Suprapubic skin (tissue), 4 donors: ENCODE results near the gene TSACC. TPM values are rescaled to one million over a fixed set of nuclear protein-coding genes. Genes with fewer than 3 reads are reported as not detected.

ENCODE experiments used
- DNase-seq, 2 donors: peaks; one replicate each; pipeline ENCODE4 v3.0.0-alpha.2; 2019; ENCODE audit warnings: low spot score in 2 of 2
- H3K27ac ChIP-seq: fragments of 200-600 bp; sonication (generic); one replicate; pipeline ENCODE4 v1.5.1; 2019
- H3K27me3 ChIP-seq: fragments of 200-600 bp; sonication (generic); one replicate; pipeline ENCODE4 v1.5.1; 2019
- H3K36me3 ChIP-seq: fragments of 200-600 bp; sonication (generic); one replicate; pipeline ENCODE4 v1.5.1; 2019
- H3K4me1 ChIP-seq: fragments of 200-600 bp; sonication (generic); one replicate; pipeline ENCODE4 v1.5.1; 2019
- H3K4me3 ChIP-seq: fragments of 200-600 bp; sonication (generic); one replicate; pipeline ENCODE4 v1.5.1; 2019; ENCODE audit warnings: mild to moderate bottlenecking
- H3K9me3 ChIP-seq: fragments of 200-600 bp; sonication (generic); one replicate; pipeline ENCODE4 v1.5.1; 2019
- CTCF ChIP-seq, 2 donors: fragments of 200-600 bp in 1 of 2; fragments of 450-650 bp in 1 of 2; sonication (generic) in 1 of 2; IDR thresholded peaks; one replicate each; pipeline ENCODE4 v1.5.1; 2016 to 2019; ENCODE audit warnings: antibody characterized with exemption in 2 of 2, mild to moderate bottlenecking in 1 of 2, moderate library complexity in 1 of 2
- EP300 ChIP-seq: sonication (generic); formaldehyde crosslinking; IDR thresholded peaks from one replicate; pipeline ENCODE4 v1.6.1; 2017; ENCODE audit warnings: antibody characterized with exemption
- POLR2A ChIP-seq, 2 donors: fragments of 450-650 bp; IDR thresholded peaks; one replicate each; pipeline ENCODE4 v1.6.1; 2017; ENCODE audit warnings: antibody characterized with exemption in 2 of 2, mild to moderate bottlenecking in 2 of 2, moderate library complexity in 2 of 2
- POLR2AphosphoS5 ChIP-seq, 3 donors: sonication (generic); formaldehyde crosslinking; IDR thresholded peaks; one replicate each; pipeline ENCODE4 v1.6.1; 2017; ENCODE audit warnings: antibody characterized with exemption in 3 of 3
- WGBS: methylation state at CpG from one replicate; pipeline ENCODE4 v1.1.5; 2018; 5-methylcytosine and 5-hydroxymethylcytosine counted together
- total RNA-seq, 4 donors: library from RNA; depleted of rRNA; stranded (reverse); fragments of >200 nt; gene quantifications; one replicate each; pipeline ENCODE4 v1.1.0, GENCODE V29; 2016

TSACC gene
- total RNA-seq, 4 donors from 2014 or later = not detected

- Histone ChIP-seq H3K27me3 (no peaks in the 10 kb centered on the region), H3K27ac (no peak within 1 kb of the TSS), H3K9me3 (no peaks in the 10 kb centered on the region), H3K4me3 (no peak within 1 kb of the TSS), H3K4me1 (peaks cover 29% of the 10 kb centered on the region), H3K36me3 (no peaks in the 10 kb centered on the region)
- DNase-seq = no peak
- WGBS = 86% methylated on average over 19 of the region's 19 CpGs
- TF ChIP-seq CTCF (IDR thresholded peaks at IDR 0.05) (no peak), POLR2AphosphoS5 (IDR thresholded peaks at IDR 0.05) (no peak), EP300 (no peak)
Measured at GRCh38 chr1:156298852-156299357, 39.4 kb upstream of the TSACC start, which contains the start of gene VHLL. TSS of gene VHLL (minus strand) at chr1:156299307. CDS start at chr1:156299189, 118 bp downstream.

- TF ChIP-seq POLR2AphosphoS5 (IDR thresholded peaks at IDR 0.05) = no peak
- no peak for TF ChIP-seq EP300
- no peak for TF ChIP-seq CTCF (IDR thresholded peaks at IDR 0.05)
- TF ChIP-seq POLR2A (IDR thresholded peaks at IDR 0.05) = no peak
- no peaks in the 10 kb centered on the region for H3K9me3 ChIP-seq
- no peak for DNase-seq
- H3K27me3 ChIP-seq = no peaks in the 10 kb centered on the region
- H3K27ac ChIP-seq = no peak overlapping the region
- no peak overlapping the region for H3K4me3 ChIP-seq
- peaks cover 17% of the 10 kb centered on the region for H3K4me1 ChIP-seq
- peaks cover 17% of the 10 kb centered on the region for H3K36me3 ChIP-seq
- WGBS = 71% methylated on average over 4 of the region's 4 CpGs
Measured at GRCh38 chr1:156303241-156303640, 35.1 kb upstream of the TSACC start.

GRCh38 chr1:156305215-156305614 is 33.1 kb upstream of the TSACC start:
- Histone ChIP-seq H3K4me3 (no peak overlapping the region), H3K27me3 (no peaks in the 10 kb centered on the region), H3K9me3 (no peaks in the 10 kb centered on the region), H3K4me1 (peaks cover 27% of the 10 kb centered on the region), H3K36me3 (peaks cover 36% of the 10 kb centered on the region), H3K27ac (peak overlapping the region; percentile 24)
- TF ChIP-seq EP300 (no peak), POLR2AphosphoS5 (IDR thresholded peaks at IDR 0.05) (no peak), CTCF (IDR thresholded peaks at IDR 0.05) (no peak), POLR2A (IDR thresholded peaks at IDR 0.05) (no peak)
- 61% methylated on average over 2 of the region's 2 CpGs for WGBS
- DNase-seq = no peak

GRCh38 chr1:156308078-156308477 is 30.2 kb upstream of the TSACC start:
- no peaks in the 10 kb centered on the region for H3K27me3 ChIP-seq
- peak overlapping the region; percentile 33 for H3K27ac ChIP-seq
- DNase-seq = no peak
- H3K4me1 ChIP-seq = peaks cover 26% of the 10 kb centered on the region
- peaks cover 63% of the 10 kb centered on the region for H3K36me3 ChIP-seq
- no peaks in the 10 kb centered on the region for H3K9me3 ChIP-seq
- H3K4me3 ChIP-seq = no peak overlapping the region
- TF ChIP-seq POLR2AphosphoS5 (IDR thresholded peaks at IDR 0.05) (no peak), CTCF (IDR thresholded peaks at IDR 0.05) (no peak), POLR2A (IDR thresholded peaks at IDR 0.05) (no peak), EP300 (no peak)

- Histone ChIP-seq H3K9me3 (no peaks in the 10 kb centered on the region), H3K4me1 (peaks cover 15% of the 10 kb centered on the region), H3K27me3 (no peaks in the 10 kb centered on the region), H3K36me3 (peaks cover 92% of the 10 kb centered on the region), H3K4me3 (no peak overlapping the region), H3K27ac (peak overlapping the region; percentile 10)
- peak in 1 of 2 donors; percentile 49 for DNase-seq
- TF ChIP-seq CTCF (IDR thresholded peaks at IDR 0.05) = no peak
- no peak for TF ChIP-seq EP300
- 53% methylated on average over 4 of the region's 6 CpGs for WGBS
Measured at GRCh38 chr1:156310962-156311361, 27.4 kb upstream of the TSACC start.
